Stimulated activated CD8-positive, alpha-beta memory T cell treated with anti-CD3 and anti-CD28 coated beads, Interleukin-7, amount 100 ng/mL, for 48 hours (primary cell): Measurements from ENCODE around the gene DDX54.
"Not testable (repeated sequence)": the region's sequence is repeated elsewhere in the genome, so short reads cannot be mapped to it uniquely, and the experiment has no call there.

Experiments used
- DNase-seq, 2 donors: peaks; one replicate each; pipeline ENCODE4 v3.0.0-alpha.2; 2020; ENCODE audit warnings: low read depth in 1 of 2; ENCODE audit errors: extremely low read depth in 1 of 2

Gene DDX54

GRCh38 chr12:113220593-113221180 is 35.4 kb upstream of the DDX54 start:
- DNase-seq, result no peak

GRCh38 chr12:113216027-113216426 is 30.7 kb upstream of the DDX54 start:
- DNase-seq, result no peak

DNA sequence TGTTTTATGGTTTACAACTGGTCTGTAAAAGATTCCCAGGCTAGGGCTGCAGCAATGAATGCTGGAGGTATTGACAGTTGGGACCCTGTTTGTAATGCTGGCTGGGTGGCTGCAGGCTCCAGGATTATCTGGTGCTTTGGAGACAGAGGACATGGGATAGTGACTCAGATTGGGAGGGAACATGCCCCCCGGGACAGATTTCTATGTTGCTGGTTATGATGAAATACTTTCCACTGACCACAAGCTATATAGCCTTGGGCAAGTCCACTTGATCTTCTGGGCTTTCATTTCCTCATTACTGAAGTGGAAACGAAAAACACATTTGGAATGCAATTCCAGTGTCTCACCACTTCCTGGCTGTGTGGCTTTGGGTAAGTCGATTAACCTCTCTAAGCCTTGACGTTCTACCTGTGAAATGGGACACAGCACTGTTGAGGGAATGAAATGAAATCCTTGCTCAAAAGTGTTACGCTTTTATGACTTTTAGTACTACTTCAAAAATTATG is 29.7 kb upstream of the DDX54 start:
- DNase-seq, result no peak

- no peak for DNase-seq
Observed at GRCh38 chr12:113211160-113211559, 25.9 kb upstream of the DDX54 start.

GRCh38 chr12:113208041-113208934 is 23.0 kb upstream of the DDX54 start:
- DNase-seq, result peak; percentile 58 to 71

DNA sequence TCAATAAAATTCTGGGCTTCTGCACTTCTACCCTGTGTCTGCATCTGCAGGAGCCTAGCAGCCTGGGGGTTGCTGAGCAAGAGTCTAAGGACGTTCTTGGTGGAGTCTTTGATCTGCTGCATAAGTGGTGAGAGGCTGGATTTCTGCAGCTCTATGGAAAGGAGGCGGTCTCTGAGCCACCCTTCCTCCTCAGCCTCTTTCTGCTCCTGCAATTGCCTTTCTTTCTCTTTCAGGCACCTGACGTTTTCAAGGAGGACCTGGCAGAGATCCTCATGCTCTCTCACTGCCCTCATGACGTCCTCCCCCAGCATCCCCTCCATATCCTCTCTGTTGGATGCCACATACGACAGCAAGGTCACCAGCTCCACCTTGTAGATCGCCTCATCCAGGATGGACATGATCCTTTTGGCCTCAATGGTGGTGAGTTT is 22.3 kb upstream of the DDX54 start:
- no peak for DNase-seq

DNA sequence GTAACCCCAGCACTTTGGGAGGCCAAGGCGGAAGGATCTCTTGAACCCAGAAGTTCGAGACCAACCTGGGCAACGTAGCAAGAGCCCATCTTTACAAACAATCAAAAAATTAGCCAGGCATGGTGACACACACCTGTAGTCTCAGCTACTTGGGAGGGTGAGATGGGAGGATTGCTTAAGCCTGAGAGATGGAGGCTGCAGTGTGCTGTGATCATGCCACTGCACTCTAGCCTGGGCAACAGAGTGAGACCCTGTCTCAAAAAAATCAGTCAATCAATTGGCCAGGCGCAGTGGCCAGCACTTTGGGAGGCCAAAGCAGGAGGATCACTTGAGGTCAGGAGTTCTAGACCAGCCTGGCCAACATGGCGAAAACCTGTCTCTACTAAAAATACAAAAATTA is 21.5 kb upstream of the DDX54 start:
- DNase-seq, result not testable (repeated sequence)

GRCh38 chr12:113204804-113205203 is 19.5 kb upstream of the DDX54 start:
- no peak for DNase-seq

DNA sequence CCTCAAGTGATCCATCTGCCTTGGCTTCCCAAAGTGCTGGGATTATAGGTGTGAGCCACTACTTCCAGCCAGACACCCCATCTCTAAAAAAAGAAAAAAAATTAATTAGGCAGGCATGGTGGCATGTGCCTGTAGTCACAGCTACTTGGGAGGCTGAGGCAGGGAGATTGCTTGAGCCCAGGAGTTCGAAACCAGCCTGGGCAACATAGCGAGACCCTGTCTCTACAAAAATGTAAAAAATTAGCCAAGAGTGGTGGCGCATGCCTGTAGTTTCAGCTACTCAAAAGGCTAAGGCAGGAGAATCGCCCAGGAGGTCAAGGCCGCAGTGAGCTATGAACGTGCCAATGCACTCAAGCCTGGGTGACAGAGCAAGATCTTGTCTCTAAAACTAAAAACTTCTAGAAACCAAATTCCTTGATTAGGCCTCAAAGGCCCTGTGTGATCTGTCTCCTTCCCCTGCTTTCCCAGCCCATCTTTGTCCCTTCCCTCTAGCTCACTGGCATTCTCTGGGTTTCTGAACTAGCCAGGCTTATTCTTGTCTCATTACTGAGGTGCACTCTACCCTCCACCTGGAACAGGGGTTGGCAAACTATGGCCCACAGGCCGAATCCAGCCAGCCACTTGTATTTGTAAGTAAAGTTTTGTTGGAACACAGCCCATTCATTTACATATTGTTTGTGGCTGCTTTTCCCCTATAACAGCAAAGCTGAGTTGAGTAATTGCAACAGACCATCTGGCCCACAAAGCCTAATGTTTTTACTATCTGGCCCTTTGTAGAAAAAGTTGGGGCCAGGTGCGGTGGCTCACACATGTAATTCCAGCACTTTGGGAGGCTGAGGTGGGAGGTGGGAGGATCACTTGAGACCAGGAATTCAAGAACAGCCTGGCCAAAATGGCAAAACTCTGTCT is 18.8 kb upstream of the DDX54 start:
- DNase-seq, result no peak

GRCh38 chr12:113202300-113203075 is 17.2 kb upstream of the DDX54 start:
- DNase-seq, result no peak

GRCh38 chr12:113201187-113202177 is 16.2 kb upstream of the DDX54 start:
- no peak for DNase-seq

DNA sequence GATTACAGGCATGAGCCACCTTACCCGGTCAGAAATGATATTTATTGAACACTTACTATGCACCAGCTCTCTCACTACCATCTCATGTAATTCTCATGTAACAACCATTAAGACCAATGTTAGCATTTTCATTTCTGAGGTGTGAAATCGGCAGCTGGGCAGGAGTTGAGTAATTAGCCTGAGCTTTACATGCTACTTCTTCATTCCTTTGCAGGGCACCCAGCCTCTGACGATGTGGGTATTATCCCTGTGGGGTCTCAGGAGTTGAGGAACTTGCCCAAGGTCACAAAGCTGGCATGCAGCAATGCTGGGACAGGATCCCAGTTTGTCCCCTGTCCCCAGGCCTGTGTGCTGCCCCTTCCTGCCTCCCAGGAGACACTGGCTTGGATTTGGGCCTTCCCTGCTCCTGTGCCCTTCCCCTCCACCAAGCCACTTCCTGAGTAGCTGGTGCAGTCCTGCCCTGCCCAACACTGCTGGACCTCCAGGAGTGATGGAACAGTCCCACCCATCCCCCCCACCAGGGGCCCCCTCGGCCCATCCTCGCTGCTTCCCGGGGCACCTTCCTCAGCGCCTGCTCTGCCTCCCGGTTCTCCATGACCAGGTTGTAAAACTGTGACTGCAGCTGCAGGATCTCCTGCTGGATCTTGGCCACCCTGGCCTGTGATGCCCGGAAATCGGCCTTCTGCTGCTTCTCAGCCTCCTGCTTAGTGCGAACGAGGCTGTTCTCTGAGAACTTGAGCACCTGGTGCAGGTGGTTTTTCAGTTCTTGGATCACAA is 14.9 kb upstream of the DDX54 start:
- no peak for DNase-seq

DNA sequence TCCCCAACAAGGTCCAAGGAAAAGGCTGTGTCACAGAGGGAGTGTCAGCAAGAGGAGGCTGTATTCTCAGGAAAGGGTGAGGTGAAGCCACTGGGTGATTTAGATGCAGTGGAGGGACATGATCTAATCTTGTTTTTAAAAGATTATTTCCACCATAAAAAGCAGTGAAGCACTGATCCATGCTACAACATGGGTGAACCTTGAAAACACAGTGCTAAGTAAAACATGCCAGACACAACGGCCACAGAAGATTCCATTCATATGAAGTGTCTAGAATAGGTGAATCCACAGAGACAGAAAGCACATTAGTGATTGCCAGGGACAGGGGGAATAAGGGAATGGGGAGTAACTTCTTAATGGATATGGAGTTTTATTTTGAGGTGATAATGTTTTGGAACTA is 13.0 kb upstream of the DDX54 start:
- DNase-seq, result no peak

GRCh38 chr12:113197518-113198077 is 12.3 kb upstream of the DDX54 start:
- DNase-seq, result no peak

DNA sequence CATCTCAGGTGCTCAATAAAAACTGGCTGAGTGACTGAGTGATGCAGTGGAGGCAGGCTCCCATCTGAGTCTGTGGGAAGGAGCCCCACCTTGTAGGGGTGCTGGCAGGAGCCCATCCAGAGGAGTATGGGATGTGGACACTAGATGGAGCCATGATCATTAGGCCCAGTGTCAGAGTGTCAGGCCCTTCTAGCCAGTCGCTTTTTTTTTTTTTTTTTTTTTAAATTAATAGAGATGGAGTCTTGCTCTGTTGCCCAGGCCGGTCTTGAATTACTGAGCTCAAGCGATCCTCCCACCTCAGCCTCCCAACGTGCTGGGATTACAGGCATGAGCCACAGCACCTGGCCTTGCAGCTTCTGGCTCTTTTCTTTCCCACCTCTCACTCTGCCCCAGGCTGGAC is 11.7 kb upstream of the DDX54 start:
- peak in 1 of 2 donors; percentile 39 for DNase-seq

DNA sequence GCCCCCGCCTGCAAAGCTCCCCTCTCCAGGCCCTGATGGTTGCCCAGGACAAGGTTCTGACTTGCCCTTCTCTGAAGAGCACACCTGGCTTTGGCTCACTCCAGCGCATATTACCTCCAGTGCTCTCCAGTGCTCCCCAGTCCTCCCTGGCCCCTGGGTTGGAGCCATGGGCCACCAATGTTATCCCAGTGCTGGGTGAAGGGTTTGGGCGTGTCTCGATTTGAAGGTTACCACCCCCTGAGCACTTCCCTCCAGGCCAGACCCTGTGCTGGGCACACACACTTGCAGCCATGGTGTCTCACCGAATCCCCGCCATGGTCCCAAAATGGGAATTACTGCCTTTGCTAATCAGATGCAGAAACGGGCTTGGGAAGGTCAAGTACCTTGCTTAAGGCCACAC is 11.3 kb upstream of the DDX54 start:
- no peak for DNase-seq

DNA sequence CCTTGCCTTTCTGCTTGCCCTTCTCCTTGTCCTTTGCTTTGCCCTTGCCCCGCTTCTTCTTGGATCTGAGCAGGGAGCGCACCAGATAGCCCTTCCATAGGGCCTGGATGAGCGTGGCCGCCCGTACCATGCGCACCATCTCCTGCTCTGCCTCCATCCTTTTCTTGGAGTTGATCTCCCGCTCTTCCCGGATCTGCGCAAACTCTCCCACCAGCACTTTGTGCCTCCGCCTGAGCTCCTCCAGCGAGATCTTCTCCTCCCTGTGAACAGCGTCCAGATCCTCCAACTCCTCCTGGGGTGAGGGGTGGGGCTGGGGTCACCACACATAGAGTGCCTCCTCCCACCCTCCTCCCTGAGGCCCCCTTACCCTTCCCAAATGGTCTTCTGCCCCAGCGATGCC is 10.3 kb upstream of the DDX54 start:
- no peak for DNase-seq

DNA sequence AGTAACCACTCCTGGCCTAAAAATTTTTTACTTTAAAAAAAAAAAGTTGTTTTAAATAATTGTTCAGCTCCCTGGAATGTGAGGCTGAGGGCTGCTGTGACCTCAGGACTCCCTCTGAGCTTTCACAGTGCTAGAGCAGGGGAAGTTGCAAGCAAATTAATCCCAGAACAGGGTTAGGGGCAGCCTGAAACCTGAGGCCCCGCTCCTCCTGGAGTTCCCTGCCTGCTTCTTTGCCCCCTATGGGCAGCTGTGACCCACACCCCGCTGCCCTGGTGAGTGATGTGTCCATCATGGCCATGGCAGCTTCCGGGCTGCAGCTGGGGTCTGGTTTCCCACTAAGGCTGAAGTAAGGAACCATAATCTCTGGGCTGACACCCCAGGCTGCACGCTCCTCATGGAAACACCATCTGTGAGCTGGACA is 9.7 kb upstream of the DDX54 start:
- DNase-seq, result no peak
